Activated CD8-positive, alpha-beta T cell treated with anti-CD3 and anti-CD28 coated beads for 36 hours (primary cell): ENCODE results near the gene CNTLN. TPM values are rescaled to one million over a fixed set of nuclear protein-coding genes. Genes with fewer than 3 reads are reported as not detected.

ENCODE experiments used
- ATAC-seq: fragments of 200-7000 bp; cut with Tn5 transposase; one replicate; pipeline ENCODE4 v1.10.0; 2021; ENCODE audit warnings: mild to moderate bottlenecking, moderate library complexity
- CTCF ChIA-PET: fragments of 350-600 bp; sonication (Branson Sonifier 250); formaldehyde crosslinking; loops from one replicate; lab custom pipeline; 2021; ENCODE audit warnings: antibody characterized with exemption; lab: Charles Lee
- POLR2A ChIA-PET: fragments of 350-600 bp; sonication (Branson Sonifier 250); formaldehyde crosslinking; loops from one replicate; lab custom pipeline; 2021; ENCODE audit warnings: antibody characterized with exemption; lab: Charles Lee
- DNase-seq: peaks from one replicate; pipeline ENCODE4 v3.0.0-alpha.2; 2020
- H3K27ac Mint-ChIP-seq: one replicate; pipeline ENCODE4 v1.8.0; 2021; ENCODE audit warnings: mild to moderate bottlenecking, mixed read lengths
- H3K27me3 Mint-ChIP-seq: one replicate; pipeline ENCODE4 v1.8.0; 2021; ENCODE audit warnings: mixed read lengths
- H3K36me3 Mint-ChIP-seq: one replicate; pipeline ENCODE4 v1.8.0; 2021; ENCODE audit warnings: low read depth, mixed read lengths
- H3K4me1 Mint-ChIP-seq: one replicate; pipeline ENCODE4 v1.8.0; 2021; ENCODE audit warnings: low read depth, mixed read lengths
- H3K4me3 Mint-ChIP-seq: one replicate; pipeline ENCODE4 v1.8.0; 2021; ENCODE audit warnings: mild to moderate bottlenecking, moderate library complexity, mixed read lengths
- H3K9me3 Mint-ChIP-seq: one replicate; pipeline ENCODE4 v1.8.0; 2021; ENCODE audit warnings: mixed read lengths
- CTCF ChIP-seq: fragments of 200-600 bp; IDR thresholded peaks from one replicate; pipeline ENCODE4 v1.8.0; 2022; ENCODE audit warnings: antibody characterized with exemption, mild to moderate bottlenecking
- intact Hi-C: fragments of 100-400 bp; cut with micrococcal nuclease; formaldehyde crosslinking; loops from one replicate; pipeline ENCODE4 v1.10.0; 2022
- total RNA-seq, 2 experiments: library from RNA; stranded (reverse); gene quantifications; one replicate each; pipeline ENCODE4 v1.2.3, GENCODE V29; 2021

CNTLN gene
- total RNA-seq, 2 experiments from 2014 or later, result 0.40 to 0.43 TPM

- H3K4me1 Mint-ChIP-seq, result no peaks in the 10 kb centered on the region
- no peak overlapping the region for H3K4me3 Mint-ChIP-seq
- intact Hi-C loops, result no loop called here
- no peak for ATAC-seq
- POLR2A ChIA-PET, result no interaction called here
- no peak for DNase-seq
- no peak for TF ChIP-seq CTCF
- H3K9me3 Mint-ChIP-seq, result no peaks in the 10 kb centered on the region
- no peak overlapping the region for H3K27ac Mint-ChIP-seq
- CTCF ChIA-PET, result no interaction called here
- no peaks in the 10 kb centered on the region for H3K27me3 Mint-ChIP-seq
- H3K36me3 Mint-ChIP-seq, result no peaks in the 10 kb centered on the region
These were observed 288.3 kb downstream of the CNTLN start for GRCh38 chr9:17422994-17423680.

- no peak for DNase-seq
- Mint-ChIP-seq H3K27me3 (no peaks in the 10 kb centered on the region), H3K9me3 (no peaks in the 10 kb centered on the region), H3K27ac (no peak overlapping the region), H3K36me3 (no peaks in the 10 kb centered on the region), H3K4me3 (no peak overlapping the region), H3K4me1 (no peaks in the 10 kb centered on the region)
- CTCF ChIA-PET, result no interaction called here
- POLR2A ChIA-PET, result no interaction called here
- no peak for TF ChIP-seq CTCF
- no peak for ATAC-seq
- intact Hi-C loops, result no loop called here
These were observed 288.8 kb downstream of the CNTLN start for GRCh38 chr9:17423681-17424011.

GRCh38 chr9:17425384-17425783, 290.5 kb downstream of the CNTLN start:
- Mint-ChIP-seq H3K27me3 (no peaks in the 10 kb centered on the region), H3K27ac (no peak overlapping the region), H3K9me3 (no peaks in the 10 kb centered on the region), H3K4me1 (no peaks in the 10 kb centered on the region), H3K4me3 (no peak overlapping the region), H3K36me3 (no peaks in the 10 kb centered on the region)
- ChIA-PET POLR2A (no interaction called here), CTCF (no interaction called here)
- intact Hi-C loops, result no loop called here
- ATAC-seq (no peak), DNase-seq (no peak)
- TF ChIP-seq CTCF, result no peak

GRCh38 chr9:17433526-17433925, 298.7 kb downstream of the CNTLN start:
- no peaks in the 10 kb centered on the region for H3K36me3 Mint-ChIP-seq
- ChIA-PET CTCF (no interaction called here), POLR2A (no interaction called here)
- no peak overlapping the region for H3K4me3 Mint-ChIP-seq
- no peak for TF ChIP-seq CTCF
- H3K4me1 Mint-ChIP-seq, result no peaks in the 10 kb centered on the region
- H3K27ac Mint-ChIP-seq, result no peak overlapping the region
- DNase-seq (no peak), ATAC-seq (no peak)
- intact Hi-C loops, result no loop called here
- H3K9me3 Mint-ChIP-seq, result peaks cover 6% of the 10 kb centered on the region
- H3K27me3 Mint-ChIP-seq, result no peaks in the 10 kb centered on the region

GRCh38 chr9:17436854-17437253, 302.0 kb downstream of the CNTLN start:
- POLR2A ChIA-PET, result no interaction called here

More at GRCh38 chr9:17436854-17437253, 302.0 kb downstream of the CNTLN start:
- intact Hi-C loops, result no loop called here
- no peaks in the 10 kb centered on the region for H3K27me3 Mint-ChIP-seq
- H3K27ac Mint-ChIP-seq, result no peak overlapping the region
- no peaks in the 10 kb centered on the region for H3K4me1 Mint-ChIP-seq
- DNase-seq (no peak), ATAC-seq (no peak)
- TF ChIP-seq CTCF, result no peak
- H3K36me3 Mint-ChIP-seq, result no peaks in the 10 kb centered on the region
- CTCF ChIA-PET, result no interaction called here
- peaks cover 8% of the 10 kb centered on the region for H3K9me3 Mint-ChIP-seq
- no peak overlapping the region for H3K4me3 Mint-ChIP-seq
